DOHH2 (cell line): ENCODE measurements around the gene ZNF576.

Experiments used
- EZH2phosphoT487 ChIP-seq: fragments of 200-600 bp; sonication (generic); IDR thresholded peaks from 2 replicates; pipeline ENCODE4 v1.6.1; 2017; ENCODE audit warnings: borderline replicate concordance, mild to moderate bottlenecking, antibody characterized with exemption, low read length, moderate library complexity, mixed read lengths
- TF ChIP-seq, protein P1 (sequence below): fragments of 200-600 bp; sonication (generic); IDR thresholded peaks from one replicate; pipeline ENCODE4 v1.5.1; 2014; ENCODE audit warnings: antibody characterized with exemption, mild to moderate bottlenecking, low read depth, low read length; ENCODE audit not compliant: poor library complexity, severe bottlenecking

DNA sequence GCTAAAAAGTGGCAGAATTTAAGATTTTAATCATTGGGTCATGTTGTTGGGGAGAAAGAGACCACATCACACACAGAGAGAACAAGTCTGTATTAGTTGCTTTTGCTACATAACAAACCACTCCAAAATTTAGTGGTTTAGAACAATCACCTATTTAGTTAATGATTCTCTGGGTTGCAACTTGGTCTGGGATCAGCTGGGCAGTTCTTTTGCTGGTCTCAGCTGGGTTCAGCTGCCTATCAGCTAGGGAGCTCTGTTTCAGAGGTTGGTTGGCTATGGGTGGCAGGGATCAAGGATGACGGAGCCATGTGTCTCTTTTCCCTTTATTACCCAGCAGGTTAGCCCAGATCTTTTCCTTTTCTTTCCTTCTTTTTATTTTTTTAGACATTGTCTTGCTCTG lies 11.9 kb upstream of the ZNF576 start:
- TF ChIP-seq, protein P1, sequence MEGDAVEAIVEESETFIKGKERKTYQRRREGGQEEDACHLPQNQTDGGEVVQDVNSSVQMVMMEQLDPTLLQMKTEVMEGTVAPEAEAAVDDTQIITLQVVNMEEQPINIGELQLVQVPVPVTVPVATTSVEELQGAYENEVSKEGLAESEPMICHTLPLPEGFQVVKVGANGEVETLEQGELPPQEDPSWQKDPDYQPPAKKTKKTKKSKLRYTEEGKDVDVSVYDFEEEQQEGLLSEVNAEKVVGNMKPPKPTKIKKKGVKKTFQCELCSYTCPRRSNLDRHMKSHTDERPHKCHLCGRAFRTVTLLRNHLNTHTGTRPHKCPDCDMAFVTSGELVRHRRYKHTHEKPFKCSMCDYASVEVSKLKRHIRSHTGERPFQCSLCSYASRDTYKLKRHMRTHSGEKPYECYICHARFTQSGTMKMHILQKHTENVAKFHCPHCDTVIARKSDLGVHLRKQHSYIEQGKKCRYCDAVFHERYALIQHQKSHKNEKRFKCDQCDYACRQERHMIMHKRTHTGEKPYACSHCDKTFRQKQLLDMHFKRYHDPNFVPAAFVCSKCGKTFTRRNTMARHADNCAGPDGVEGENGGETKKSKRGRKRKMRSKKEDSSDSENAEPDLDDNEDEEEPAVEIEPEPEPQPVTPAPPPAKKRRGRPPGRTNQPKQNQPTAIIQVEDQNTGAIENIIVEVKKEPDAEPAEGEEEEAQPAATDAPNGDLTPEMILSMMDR, result no peak
- TF ChIP-seq EZH2phosphoT487, result no peak
